H1 (cell line): ENCODE measurements around the gene ST3GAL3. TPM values are rescaled to one million over a fixed set of nuclear protein-coding genes. Genes with fewer than 3 reads are reported as not detected.

ENCODE experiments used
- CTCF ChIA-PET: fragments of 300-600 bp; sonication (Branson Sonifier 250); formaldehyde crosslinking; loops from one replicate; lab custom pipeline; 2021; ENCODE audit not compliant: partially characterized antibody; lab: Charles Lee
- POLR2A ChIA-PET: fragments of 300-600 bp; sonication (Branson Sonifier 250); formaldehyde crosslinking; loops from one replicate; lab custom pipeline; 2021; ENCODE audit warnings: inconsistent platforms; ENCODE audit not compliant: partially characterized antibody; lab: Charles Lee
- DNase-seq, 2 experiments: peaks; one replicate each; pipeline versions ENCODE4 v3.0.0 to v3.0.0-alpha.2; 2010 to 2022; ENCODE audit warnings: low spot score in 2 of 2, low read depth in 1 of 2, mixed read lengths in 1 of 2
- FAIRE-seq: peaks from 2 replicates; lab custom pipeline; 2011; peaks lifted over from hg19 to GRCh38; lab: Jason Lieb, UNC
- H2AFZ ChIP-seq: 2 replicates; pipeline ENCODE4 v1.8.1; 2012; ENCODE audit warnings: low read length, inconsistent platforms
- H2AK5ac ChIP-seq: 2 replicates; pipeline ENCODE4 v1.6.1; 2013; ENCODE audit warnings: low read depth, low read length
- H2BK120ac ChIP-seq: replicated peaks from 2 replicates; pipeline ENCODE3; 2013; ENCODE audit warnings: low read depth, low read length, inconsistent platforms
- H2BK12ac ChIP-seq: 2 replicates; pipeline ENCODE4 v1.6.1; 2013; ENCODE audit warnings: low read depth, low read length
- H2BK15ac ChIP-seq: 2 replicates; pipeline ENCODE4 v1.6.1; 2013; ENCODE audit warnings: low read length
- H2BK20ac ChIP-seq: 2 replicates; pipeline ENCODE4 v1.6.1; 2013; ENCODE audit warnings: low read length
- H2BK5ac ChIP-seq: 2 replicates; pipeline ENCODE4 v1.6.1; 2013; ENCODE audit warnings: low read depth, low read length
- H3K14ac ChIP-seq: 2 replicates; pipeline ENCODE4 v1.6.1; 2013; ENCODE audit warnings: inconsistent platforms; ENCODE audit not compliant: insufficient read length
- H3K18ac ChIP-seq: 2 replicates; pipeline ENCODE4 v1.6.1; 2013; ENCODE audit warnings: low read length; ENCODE audit errors: extremely low read depth
- H3K23ac ChIP-seq: 2 replicates; pipeline ENCODE4 v1.6.1; 2013; ENCODE audit warnings: inconsistent platforms; ENCODE audit not compliant: insufficient read length
- H3K23me2 ChIP-seq: 2 replicates; pipeline ENCODE4 v1.6.1; 2013; ENCODE audit warnings: low read depth, low read length
- H3K27ac ChIP-seq: 2 replicates; pipeline ENCODE4 v1.6.1; 2011; ENCODE audit warnings: low read depth, low read length, inconsistent platforms
- H3K27me3 ChIP-seq, 4 experiments: replicated peaks in 1 of 4; 1 replicate in 1 of 4; 2 replicates in 3 of 4; pipeline versions ENCODE4 v1.6.1 to v1.8.1; 2011 to 2013; ENCODE audit warnings: low read length in 3 of 4, mild to moderate bottlenecking in 3 of 4, inconsistent platforms in 2 of 4, mixed read lengths in 2 of 4, moderate library complexity in 1 of 4; ENCODE audit not compliant: control insufficient read depth in 3 of 4, insufficient read depth in 3 of 4; ENCODE audit errors: extremely low read depth in 1 of 4
- H3K36me3 ChIP-seq, 4 experiments: 2 replicates each; pipeline versions ENCODE4 v1.6.1 to v1.8.1; 2011 to 2013; ENCODE audit warnings: mild to moderate bottlenecking in 4 of 4, low read length in 3 of 4, moderate library complexity in 2 of 4, control low read depth in 1 of 4, inconsistent platforms in 1 of 4; ENCODE audit not compliant: insufficient read depth in 4 of 4, control insufficient read depth in 2 of 4
- H3K4ac ChIP-seq: replicated peaks from 2 replicates; pipeline ENCODE3; 2013; ENCODE audit warnings: low read length, low read depth, mixed read lengths, inconsistent platforms; ENCODE audit not compliant: insufficient read length
- H3K4me1 ChIP-seq, 4 experiments: replicated peaks in 1 of 4; 1 replicate in 1 of 4; 2 replicates in 3 of 4; pipeline versions ENCODE4 v1.6.1 to v1.8.1; 2011 to 2013; ENCODE audit warnings: low read length in 3 of 4, inconsistent platforms in 2 of 4, mixed read lengths in 1 of 4; ENCODE audit not compliant: insufficient read depth in 4 of 4, control insufficient read depth in 3 of 4
- H3K4me2 ChIP-seq, 2 experiments: 2 replicates each; pipeline versions ENCODE4 v1.6.1 to v1.8.1; 2011 to 2013; ENCODE audit warnings: low read depth in 2 of 2, low read length in 2 of 2, control low read depth in 1 of 2, inconsistent platforms in 1 of 2, mild to moderate bottlenecking in 1 of 2; ENCODE audit not compliant: insufficient read depth in 1 of 2
- H3K4me3 ChIP-seq, 4 experiments: fragments of 200-600, 300-600 bp in 1 of 4; sonication (generic), shearing (Covaris generic), sonication (Bioruptor Twin) in 1 of 4; 2 replicates each; pipeline versions ENCODE4 v1.5.1 to v1.8.1; 2011 to 2016; ENCODE audit warnings: low read length in 4 of 4, low read depth in 3 of 4, control low read depth in 2 of 4, inconsistent platforms in 2 of 4, mild to moderate bottlenecking in 2 of 4, mixed read lengths in 1 of 4, moderate library complexity in 1 of 4; ENCODE audit not compliant: insufficient read depth in 2 of 4; ENCODE audit errors: extremely low read depth in 1 of 4
- H3K56ac ChIP-seq: replicated peaks from 2 replicates; pipeline ENCODE3; 2013; ENCODE audit warnings: low read depth, mild to moderate bottlenecking, mixed read lengths, low read length, inconsistent platforms; ENCODE audit not compliant: insufficient read length
- H3K79me1 ChIP-seq: 2 replicates; pipeline ENCODE4 v1.6.1; 2013; ENCODE audit warnings: low read depth, low read length, control low read depth
- H3K79me2 ChIP-seq, 2 experiments: 2 replicates each; pipeline versions ENCODE4 v1.6.1 to v1.8.1; 2012 to 2013; ENCODE audit warnings: low read length in 2 of 2, mild to moderate bottlenecking in 2 of 2, inconsistent platforms in 1 of 2; ENCODE audit not compliant: insufficient read depth in 2 of 2, control insufficient read depth in 1 of 2
- H3K9ac ChIP-seq, 4 experiments: replicated peaks in 1 of 4; 1 replicate in 1 of 4; 2 replicates in 3 of 4; pipeline versions ENCODE4 v1.6.1 to v1.8.1; 2011 to 2013; ENCODE audit warnings: low read depth in 3 of 4, low read length in 3 of 4, control low read depth in 2 of 4, mild to moderate bottlenecking in 2 of 4, moderate library complexity in 2 of 4, inconsistent platforms in 1 of 4; ENCODE audit errors: extremely low read depth in 1 of 4
- H3K9me3 ChIP-seq, 2 experiments: 2 replicates each; pipeline versions ENCODE4 v1.6.1 to v1.8.1; 2012 to 2013; ENCODE audit warnings: mild to moderate bottlenecking in 2 of 2, moderate library complexity in 2 of 2, control low read depth in 1 of 2, inconsistent platforms in 1 of 2, low read depth in 1 of 2, low read length in 1 of 2, mixed read lengths in 1 of 2; ENCODE audit not compliant: insufficient read depth in 2 of 2
- H4K20me1 ChIP-seq, 2 experiments: replicated peaks in 1 of 2; 2 replicates each; pipeline versions ENCODE3 to v1.8.1; 2011 to 2013; ENCODE audit warnings: inconsistent platforms in 2 of 2, low read length in 2 of 2, mild to moderate bottlenecking in 1 of 2; ENCODE audit not compliant: insufficient read depth in 2 of 2, control insufficient read depth in 1 of 2
- H4K5ac ChIP-seq: 2 replicates; pipeline ENCODE4 v1.6.1; 2013; ENCODE audit warnings: low read length, low read depth, mixed read lengths, inconsistent platforms; ENCODE audit not compliant: insufficient read length
- H4K8ac ChIP-seq: 2 replicates; pipeline ENCODE4 v1.8.0; 2013; ENCODE audit warnings: mild to moderate bottlenecking, moderate library complexity, low read length, inconsistent platforms; ENCODE audit not compliant: insufficient read depth; ENCODE audit errors: extremely low read depth
- H4K91ac ChIP-seq: replicated peaks from 2 replicates; pipeline ENCODE3; 2013; ENCODE audit warnings: low read length, mixed read lengths, inconsistent platforms; ENCODE audit not compliant: insufficient read length
- ATF2 ChIP-seq: IDR thresholded peaks from 2 replicates; pipeline ENCODE4 v1.6.1; 2012; ENCODE audit warnings: low read length, inconsistent platforms
- KDM1A ChIP-seq: fragments of 200-600, 300-600 bp; sonication (generic); IDR thresholded peaks from 2 replicates; pipeline ENCODE4 v1.7.1; 2016; ENCODE audit warnings: mild to moderate bottlenecking, low read length, borderline replicate concordance
- WGBS, 2 experiments: shearing (Covaris generic) in 1 of 2; methylation state at CpG; one replicate each; pipeline versions ENCODE4 v1.1.6 to v1.1.7; 2013 to 2015; ENCODE audit warnings: low lambda C conversion rate in 2 of 2, mixed read lengths in 2 of 2, inconsistent platforms in 1 of 2, low coverage in 1 of 2, missing lambda C conversion rate in 1 of 2; ENCODE audit not compliant: insufficient replicate concordance in 2 of 2, insufficient coverage in 1 of 2, insufficient read length in 1 of 2; ENCODE audit errors: extremely low coverage in 1 of 2, missing lambda C conversion rate in 1 of 2; 5-methylcytosine and 5-hydroxymethylcytosine counted together
- polyA plus RNA-seq, 7 experiments: library from polyadenylated mRNA; depleted of rRNA in 3 of 7; stranded (reverse) in 5 of 7; unstranded in 2 of 7; fragments of >200 nt in 5 of 7; fragments of 200-250 nt in 2 of 7; gene quantifications; 1 replicate in 5 of 7; 2 replicates in 1 of 7; 4 replicates in 1 of 7; pipeline versions ENCODE4 v1.2.1 to v1.2.3, GENCODE V29; 2011 to 2013; ENCODE audit warnings: missing spikeins in 2 of 7, mixed read lengths in 2 of 7
- total RNA-seq: library from RNA; stranded (reverse); fragmentation: NEBNext Ultra II Directional; extraction: Animal tissue kit (Norgen Biotek cat#: 25700); gene quantifications from 2 replicates; pipeline ENCODE4 v1.2.1, GENCODE V29; 2021

Gene ST3GAL3
- total and polyA plus RNA-seq, 2 of the 8 experiments (the other 6 are each of a cell fraction or from before 2014, with no cell fraction given), result 6.8 to 7.0 TPM

- H3K9me3 ChIP-seq, result peaks cover 0 to 6% of the 10 kb centered on the region in 2 experiments; a peak in 1 of 4 replicates
- POLR2A ChIA-PET, result no interaction called here
- 91% methylated on average over 2 of the region's 2 CpGs; no CpG with 5 or more reads in 1 of the 2 experiments for WGBS, 2 experiments
- H3K4me3 ChIP-seq, result no peak overlapping the region
- CTCF ChIA-PET, result interaction anchor here (1.3 to 2.1 kb wide), 3 partner anchors 10 to 137 kb away, joined by 3 to 12 read pairs (median 4); no protein-coding TSS in a partner anchor
- no peak overlapping the region for H3K4me2 ChIP-seq
- no peak overlapping the region for H4K91ac ChIP-seq
- TF ChIP-seq ATF2 (no peak), KDM1A (peak; percentile 56; the same call in 1 of the 2 replicates)
- H3K4me1 ChIP-seq, result peaks cover 0 to 3% (median 2%) of the 10 kb centered on the region in 4 experiments; a peak in 4 of 7 replicates
- no peaks in the 10 kb centered on the region for H4K20me1 ChIP-seq
- FAIRE-seq (no peak), DNase-seq (no peak)
- H3K27me3 ChIP-seq, result no peaks in the 10 kb centered on the region
- H2AFZ ChIP-seq, result no peak overlapping the region
- H4K5ac ChIP-seq, result no peak overlapping the region
- no peak overlapping the region for H3K27ac ChIP-seq
- no peaks in the 10 kb centered on the region for H3K79me1 ChIP-seq
- no peak overlapping the region for H2BK20ac ChIP-seq
- H2BK15ac ChIP-seq, result no peak overlapping the region
- H3K36me3 ChIP-seq, result no peaks in the 10 kb centered on the region
- H3K14ac ChIP-seq, result no peak overlapping the region
- H2BK12ac ChIP-seq, result no peak overlapping the region
- H3K79me2 ChIP-seq, result no peaks in the 10 kb centered on the region
- H2BK5ac ChIP-seq, result no peak overlapping the region
- H3K4ac ChIP-seq, result no peak overlapping the region
- no peak overlapping the region for H3K56ac ChIP-seq
- H3K23ac ChIP-seq, result no peak overlapping the region
- H3K18ac ChIP-seq, result no peak overlapping the region
- H3K9ac ChIP-seq, result no peak overlapping the region
- no peaks in the 10 kb centered on the region; the same call in 1 of the 2 replicates for H3K23me2 ChIP-seq
- H2BK120ac ChIP-seq, result no peak overlapping the region
- H4K8ac ChIP-seq, result no peak overlapping the region
- H2AK5ac ChIP-seq, result no peak overlapping the region
Observed at GRCh38 chr1:43809097-43809673, 101.8 kb downstream of the ST3GAL3 start.
